Measurements from ENCODE around the gene SBNO2. TPM values are rescaled to one million over a fixed set of nuclear protein-coding genes. Genes with fewer than 3 reads are reported as not detected.

Gene SBNO2
- total and polyA plus RNA-seq, 9 of the 15 experiments (the other 6 are each of a cell fraction or from before 2014, with no cell fraction given): 0.01 to 46.2 (median 6.7) TPM

DNA sequence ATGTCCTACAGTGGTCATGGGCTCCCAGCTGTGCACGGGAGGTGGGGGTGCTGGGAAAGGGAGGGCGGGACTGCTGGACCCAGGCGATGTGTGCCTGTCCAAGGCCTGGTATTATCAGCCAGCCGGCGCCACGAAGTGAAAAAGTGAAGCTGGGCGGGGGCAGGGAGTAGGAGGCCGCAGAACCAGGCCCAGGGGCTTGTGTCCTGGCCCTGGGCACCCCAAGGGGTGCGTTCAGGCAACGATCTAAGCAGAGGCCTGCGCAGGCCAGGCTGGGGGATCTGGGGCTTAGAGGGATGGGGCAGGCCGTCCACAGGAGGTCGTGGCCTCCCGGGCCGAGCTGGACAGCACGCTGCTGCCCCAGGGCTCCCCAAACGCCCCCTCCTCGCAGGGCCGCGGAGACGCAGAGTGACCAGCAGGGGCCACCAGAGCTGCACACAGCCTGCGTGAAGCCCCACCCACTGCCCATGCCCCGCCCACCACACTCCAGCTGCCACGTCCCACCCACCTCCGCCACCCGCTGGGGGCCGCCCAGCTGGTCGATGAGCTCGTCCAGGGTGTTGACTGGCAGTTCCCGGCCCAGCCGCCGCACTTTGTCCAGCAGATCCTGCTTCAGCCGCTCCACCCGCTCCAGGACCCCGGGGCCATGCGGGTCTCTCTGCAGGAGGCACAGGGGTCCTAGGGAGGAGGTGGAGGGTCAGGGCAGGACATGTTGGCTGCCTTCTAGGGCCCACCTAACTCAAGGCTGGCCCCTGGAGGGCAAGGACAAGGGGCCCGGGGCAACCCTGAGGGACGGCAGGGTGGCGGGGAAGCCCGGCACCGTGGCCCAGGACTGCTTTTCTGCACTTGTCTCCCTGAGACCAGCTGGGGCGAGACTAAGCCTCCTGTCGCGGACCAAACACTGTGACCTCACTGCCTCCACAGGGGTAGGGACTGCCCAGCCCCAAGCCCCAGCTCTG lies 60.8 kb downstream of the SBNO2 start (continued):
- TF ChIP-seq ZNF407 (IDR thresholded peaks at IDR 0.05; ENCODE audit: low read depth) (no peak), SIX5 (IDR thresholded peaks at IDR 0.05; ENCODE audit: borderline replicate concordance in 1 of 2, insufficient read depth in 1 of 2, low read depth in 1 of 2, low read length in 2 of 2) (no peak), HDAC6 (IDR thresholded peaks at IDR 0.05; ENCODE audit: low read depth, low read length) (no peak), ZNF347 (CRISPR knock-in tag; IDR thresholded peaks at IDR 0.05; ENCODE audit: low read depth) (no peak), RB1 (IDR thresholded peaks at IDR 0.05; ENCODE audit: low read depth) (peak; percentile 72), E2F6 (IDR thresholded peaks at IDR 0.05; ENCODE audit: borderline replicate concordance in 1 of 2, extremely low read depth in 1 of 2, insufficient read depth in 1 of 2, insufficient read length in 1 of 2, low read depth in 1 of 2, low read length in 1 of 2, poor library complexity in 1 of 2, severe bottlenecking in 1 of 2) (peak in 1 of 2 experiments; percentile 10), TRIM28 (IDR thresholded peaks at IDR 0.05) (no peak), ZBTB8A (IDR thresholded peaks at IDR 0.05; ENCODE audit: partially characterized antibody) (no peak), DNMT1 (IDR thresholded peaks at IDR 0.05) (no peak), GABPA (tag; conservative IDR thresholded peaks at IDR 0.05; ENCODE audit: low read depth) (no peak), KHSRP (IDR thresholded peaks at IDR 0.05) (no peak), MTA1 (IDR thresholded peaks at IDR 0.05; ENCODE audit: borderline replicate concordance) (no peak), SLC30A9 (CRISPR knock-in tag; IDR thresholded peaks at IDR 0.05) (no peak), CCAR2 (IDR thresholded peaks at IDR 0.05; ENCODE audit: low read depth, low read length) (no peak)
- TF ChIP-seq, protein P1, sequence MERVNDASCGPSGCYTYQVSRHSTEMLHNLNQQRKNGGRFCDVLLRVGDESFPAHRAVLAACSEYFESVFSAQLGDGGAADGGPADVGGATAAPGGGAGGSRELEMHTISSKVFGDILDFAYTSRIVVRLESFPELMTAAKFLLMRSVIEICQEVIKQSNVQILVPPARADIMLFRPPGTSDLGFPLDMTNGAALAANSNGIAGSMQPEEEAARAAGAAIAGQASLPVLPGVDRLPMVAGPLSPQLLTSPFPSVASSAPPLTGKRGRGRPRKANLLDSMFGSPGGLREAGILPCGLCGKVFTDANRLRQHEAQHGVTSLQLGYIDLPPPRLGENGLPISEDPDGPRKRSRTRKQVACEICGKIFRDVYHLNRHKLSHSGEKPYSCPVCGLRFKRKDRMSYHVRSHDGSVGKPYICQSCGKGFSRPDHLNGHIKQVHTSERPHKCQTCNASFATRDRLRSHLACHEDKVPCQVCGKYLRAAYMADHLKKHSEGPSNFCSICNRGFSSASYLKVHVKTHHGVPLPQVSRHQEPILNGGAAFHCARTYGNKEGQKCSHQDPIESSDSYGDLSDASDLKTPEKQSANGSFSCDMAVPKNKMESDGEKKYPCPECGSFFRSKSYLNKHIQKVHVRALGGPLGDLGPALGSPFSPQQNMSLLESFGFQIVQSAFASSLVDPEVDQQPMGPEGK (CRISPR knock-in tag; IDR thresholded peaks at IDR 0.05; ENCODE audit: borderline replicate concordance): no peak
